Kidney tubule cell (primary cell): Measurements from ENCODE around the gene VAPA.
A peak's percentile ranks its signal among the peaks of the same experiment; 100 is the strongest.

ENCODE experiments used
- DNase-seq: peaks from one replicate; pipeline ENCODE4 v3.0.0-alpha.2; 2018; ENCODE audit warnings: low spot score

Gene VAPA

GRCh38 chr18:9975658-9976057 lies 61.8 kb downstream of the VAPA start:
- DNase-seq, result no peak

GRCh38 chr18:9982711-9983110 lies 68.9 kb downstream of the VAPA start:
- DNase-seq, result no peak

- DNase-seq, result no peak
Measured at GRCh38 chr18:9984080-9984479, 70.3 kb downstream of the VAPA start.

GRCh38 chr18:9985641-9986040 lies 71.8 kb downstream of the VAPA start:
- DNase-seq, result no peak

- no peak for DNase-seq
Measured at GRCh38 chr18:9986156-9986930, 72.5 kb downstream of the VAPA start.

- DNase-seq, result no peak
Measured at GRCh38 chr18:9987345-9987744, 73.5 kb downstream of the VAPA start.

- DNase-seq, result no peak
Measured at GRCh38 chr18:9987931-9988330, 74.1 kb downstream of the VAPA start.

GRCh38 chr18:9988665-9989064 lies 74.8 kb downstream of the VAPA start:
- DNase-seq, result no peak

- no peak for DNase-seq
Measured at GRCh38 chr18:9989481-9989880, 75.7 kb downstream of the VAPA start.

- no peak for DNase-seq
Measured at GRCh38 chr18:9991011-9992000, 77.5 kb downstream of the VAPA start.

- no peak for DNase-seq
Measured at GRCh38 chr18:9992300-9992972, 78.6 kb downstream of the VAPA start.

GRCh38 chr18:9992973-9993520 lies 79.2 kb downstream of the VAPA start:
- DNase-seq, result no peak

GRCh38 chr18:9993521-9994025 lies 79.8 kb downstream of the VAPA start:
- DNase-seq, result peak; percentile 53

- no peak for DNase-seq
Measured at GRCh38 chr18:9994026-9994570, 80.3 kb downstream of the VAPA start.

- DNase-seq, result peak; percentile 73
Measured at GRCh38 chr18:9994701-9995235, 81.0 kb downstream of the VAPA start.

- DNase-seq, result no peak
Measured at GRCh38 chr18:9995631-9996030, 81.8 kb downstream of the VAPA start.

- no peak for DNase-seq
Measured at GRCh38 chr18:9996094-9996493, 82.3 kb downstream of the VAPA start.

GRCh38 chr18:9997711-9998110 lies 83.9 kb downstream of the VAPA start:
- DNase-seq, result no peak

- no peak for DNase-seq
Measured at GRCh38 chr18:9998330-9998729, 84.5 kb downstream of the VAPA start.

GRCh38 chr18:10002280-10002679 lies 88.5 kb downstream of the VAPA start:
- no peak for DNase-seq

GRCh38 chr18:10003281-10003680 lies 89.5 kb downstream of the VAPA start:
- DNase-seq, result no peak
